Activated T-helper 9 cell treated with anti-CD3 and anti-CD28 coated beads, Interleukin-2, amount 50 U/mL, for 16 hours (primary cell): ENCODE data around the gene KCNJ15.

Experiments used
- DNase-seq: peaks from one replicate; pipeline ENCODE4 v3.0.0-alpha.2; 2020; ENCODE audit warnings: low read depth

Gene KCNJ15

GRCh38 chr21:38326899-38327298, 70.1 kb downstream of the KCNJ15 start:
- no peak for DNase-seq

GRCh38 chr21:38327984-38328383, 71.2 kb downstream of the KCNJ15 start:
- no peak for DNase-seq

GRCh38 chr21:38329162-38329561, 72.4 kb downstream of the KCNJ15 start:
- no peak for DNase-seq

- DNase-seq, result no peak
Measured at GRCh38 chr21:38330666-38331065, 73.9 kb downstream of the KCNJ15 start.

GRCh38 chr21:38333301-38334272, 76.8 kb downstream of the KCNJ15 start:
- no peak for DNase-seq

- DNase-seq, result no peak
Measured at GRCh38 chr21:38334866-38335265, 78.1 kb downstream of the KCNJ15 start.

GRCh38 chr21:38337793-38338192, 81.0 kb downstream of the KCNJ15 start:
- DNase-seq, result no peak

GRCh38 chr21:38340131-38340530, 83.3 kb downstream of the KCNJ15 start:
- no peak for DNase-seq

GRCh38 chr21:38341546-38342012, 84.8 kb downstream of the KCNJ15 start:
- no peak for DNase-seq

GRCh38 chr21:38342739-38343138, 85.9 kb downstream of the KCNJ15 start:
- DNase-seq, result no peak

- no peak for DNase-seq
Measured at GRCh38 chr21:38343691-38344090, 86.9 kb downstream of the KCNJ15 start.

GRCh38 chr21:38346286-38346685, 89.5 kb downstream of the KCNJ15 start:
- no peak for DNase-seq

GRCh38 chr21:38349111-38349746, 92.4 kb downstream of the KCNJ15 start:
- DNase-seq, result no peak

GRCh38 chr21:38349977-38350376, 93.2 kb downstream of the KCNJ15 start:
- no peak for DNase-seq

GRCh38 chr21:38350684-38351083, 93.9 kb downstream of the KCNJ15 start:
- DNase-seq, result no peak

- DNase-seq, result no peak
Measured at GRCh38 chr21:38351176-38351959, 94.6 kb downstream of the KCNJ15 start.

GRCh38 chr21:38351961-38352521, 95.2 kb downstream of the KCNJ15 start:
- DNase-seq, result no peak

- no peak for DNase-seq
Measured at GRCh38 chr21:38352536-38353219, 95.9 kb downstream of the KCNJ15 start.

GRCh38 chr21:38354231-38354630, 97.4 kb downstream of the KCNJ15 start:
- DNase-seq, result no peak

- DNase-seq, result no peak
Measured at GRCh38 chr21:38354746-38355145, 98.0 kb downstream of the KCNJ15 start.

- no peak for DNase-seq
Measured at GRCh38 chr21:38355353-38355752, 98.6 kb downstream of the KCNJ15 start.
